ENCODE measurements around the gene STEAP3. TPM values are rescaled to one million over a fixed set of nuclear protein-coding genes. Genes with fewer than 3 reads are reported as not detected.

STEAP3 gene
- total and polyA plus RNA-seq, 8 donors = 1.7 to 43.8 (median 3.1) TPM

DNA sequence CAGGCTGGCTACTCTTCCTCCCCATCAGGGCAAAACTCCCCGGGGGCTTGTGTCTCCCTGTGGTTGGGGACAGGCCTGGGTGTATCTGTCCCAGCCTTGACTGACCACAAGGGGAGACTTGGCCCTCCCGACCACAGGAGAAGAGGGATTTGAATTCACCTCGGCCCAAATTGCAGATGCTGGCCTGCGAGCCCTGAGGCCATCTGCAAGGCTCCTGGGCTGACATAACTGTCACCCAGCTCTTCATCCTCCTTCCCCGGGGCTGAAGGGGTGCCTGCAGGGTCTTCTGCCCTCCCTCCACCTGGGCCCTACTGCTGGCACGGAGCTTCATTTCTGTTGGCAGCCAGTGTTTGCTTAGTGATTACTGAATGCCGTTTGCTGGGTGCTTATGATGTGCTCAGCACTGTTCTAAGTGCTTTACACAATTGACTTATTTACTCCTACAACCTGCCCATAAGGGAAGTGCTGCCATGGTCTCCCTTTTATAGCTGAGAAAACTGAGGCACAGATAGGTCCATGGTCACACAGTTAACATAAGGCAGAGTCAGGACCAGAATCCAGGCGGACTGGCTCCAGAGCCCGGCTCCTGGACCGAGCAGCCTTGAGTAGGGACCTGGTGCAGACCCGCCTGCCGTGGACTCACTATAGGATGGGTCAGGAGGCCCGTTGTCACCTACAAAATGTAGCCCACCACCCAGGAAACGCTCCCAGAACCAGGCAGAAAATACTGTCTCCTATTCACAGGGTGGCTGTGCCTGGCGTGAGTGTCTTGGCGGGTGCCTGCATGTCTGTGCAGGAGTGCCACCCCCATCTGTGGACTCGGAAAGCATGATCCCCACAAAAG lies 18.9 kb downstream of the STEAP3 start:
- Histone ChIP-seq H3K27ac (no peak overlapping the region), H3K4me1 (peaks cover 6 to 7% of the 10 kb centered on the region in 2 donors), H3K9me3 (peaks cover 0 to 2% of the 10 kb centered on the region in 2 donors), H3K36me3 (peaks cover 0 to 24% of the 10 kb centered on the region in 2 donors), H3K27me3 (no peaks in the 10 kb centered on the region), H3K4me3 (no peak overlapping the region)
- intact Hi-C loops (cut with DNase I) = no loop called here
- TF ChIP-seq, protein P1, sequence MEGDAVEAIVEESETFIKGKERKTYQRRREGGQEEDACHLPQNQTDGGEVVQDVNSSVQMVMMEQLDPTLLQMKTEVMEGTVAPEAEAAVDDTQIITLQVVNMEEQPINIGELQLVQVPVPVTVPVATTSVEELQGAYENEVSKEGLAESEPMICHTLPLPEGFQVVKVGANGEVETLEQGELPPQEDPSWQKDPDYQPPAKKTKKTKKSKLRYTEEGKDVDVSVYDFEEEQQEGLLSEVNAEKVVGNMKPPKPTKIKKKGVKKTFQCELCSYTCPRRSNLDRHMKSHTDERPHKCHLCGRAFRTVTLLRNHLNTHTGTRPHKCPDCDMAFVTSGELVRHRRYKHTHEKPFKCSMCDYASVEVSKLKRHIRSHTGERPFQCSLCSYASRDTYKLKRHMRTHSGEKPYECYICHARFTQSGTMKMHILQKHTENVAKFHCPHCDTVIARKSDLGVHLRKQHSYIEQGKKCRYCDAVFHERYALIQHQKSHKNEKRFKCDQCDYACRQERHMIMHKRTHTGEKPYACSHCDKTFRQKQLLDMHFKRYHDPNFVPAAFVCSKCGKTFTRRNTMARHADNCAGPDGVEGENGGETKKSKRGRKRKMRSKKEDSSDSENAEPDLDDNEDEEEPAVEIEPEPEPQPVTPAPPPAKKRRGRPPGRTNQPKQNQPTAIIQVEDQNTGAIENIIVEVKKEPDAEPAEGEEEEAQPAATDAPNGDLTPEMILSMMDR (IDR thresholded peaks at IDR 0.05) = no peak
- ATAC-seq = peak; percentile 69
- DNase-seq = peak in 1 of 4 donors; percentile 27

DNA sequence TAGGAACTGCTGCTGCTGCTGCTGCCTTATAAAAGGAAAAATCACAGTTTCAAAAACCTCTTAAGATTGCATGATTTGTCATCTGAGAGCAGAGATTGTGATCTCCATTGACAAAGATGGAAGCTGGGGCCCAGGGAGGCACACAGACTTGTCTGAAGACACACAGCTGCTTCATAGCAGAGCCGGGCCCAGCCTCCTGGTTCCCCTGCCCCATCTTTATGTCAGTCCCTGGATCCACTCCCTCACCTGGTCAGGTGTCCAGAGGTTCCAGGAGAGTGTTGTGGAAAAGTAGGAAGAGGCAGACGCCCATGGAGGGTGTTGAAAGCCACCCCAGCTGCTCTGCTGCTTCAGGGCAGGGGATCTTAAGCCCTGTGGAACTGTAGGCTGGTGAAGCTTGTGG lies 20.0 kb downstream of the STEAP3 start:
- Histone ChIP-seq H3K36me3 (peaks cover 0 to 36% of the 10 kb centered on the region in 2 donors), H3K4me1 (peaks cover 6 to 7% of the 10 kb centered on the region in 2 donors), H3K4me3 (no peak overlapping the region), H3K27me3 (no peaks in the 10 kb centered on the region), H3K27ac (no peak overlapping the region), H3K9me3 (peaks cover 0 to 2% of the 10 kb centered on the region in 2 donors)
- ATAC-seq (no peak), DNase-seq (peak in 1 of 4 donors; percentile 31)
- TF ChIP-seq, protein P1 (IDR thresholded peaks at IDR 0.05) = no peak
- intact Hi-C loops (cut with DNase I) = no loop called here

GRCh38 chr2:119245076-119245840 lies 21.6 kb downstream of the STEAP3 start:
- intact Hi-C loops (cut with DNase I) = no loop called here
- Histone ChIP-seq H3K9me3 (peaks cover 0 to 2% of the 10 kb centered on the region in 2 donors), H3K27me3 (no peaks in the 10 kb centered on the region), H3K27ac (no peak overlapping the region), H3K4me1 (peaks cover 3 to 5% of the 10 kb centered on the region in 2 donors), H3K36me3 (peaks cover 0 to 52% of the 10 kb centered on the region in 2 donors), H3K4me3 (no peak overlapping the region)
- ATAC-seq = no peak
- DNase-seq = peak in 1 of 4 donors; percentile 24
- TF ChIP-seq, protein P1 (IDR thresholded peaks at IDR 0.05) = no peak

DNA sequence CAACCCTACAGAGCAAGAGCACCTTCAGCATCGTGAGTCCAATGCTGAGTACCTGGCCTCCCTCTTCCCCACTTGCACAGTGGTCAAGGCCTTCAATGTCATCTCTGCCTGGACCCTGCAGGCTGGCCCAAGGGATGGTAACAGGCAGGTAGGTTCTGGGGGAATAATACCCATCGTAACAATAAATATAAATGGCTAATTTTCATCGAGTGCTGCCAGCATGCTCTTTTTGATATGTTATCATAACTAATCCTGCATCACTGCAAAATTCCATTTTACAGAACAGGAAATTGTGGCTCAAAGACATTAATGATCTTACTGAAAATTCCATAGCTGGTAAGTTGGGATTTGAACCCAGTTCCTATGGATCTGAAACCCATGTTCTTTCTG lies 22.2 kb downstream of the STEAP3 start:
- Histone ChIP-seq H3K27me3 (no peaks in the 10 kb centered on the region), H3K4me1 (no peaks in the 10 kb centered on the region), H3K36me3 (peaks cover 0 to 58% of the 10 kb centered on the region in 2 donors), H3K4me3 (no peak overlapping the region), H3K9me3 (peaks cover 0 to 2% of the 10 kb centered on the region in 2 donors), H3K27ac (no peak overlapping the region)
- DNase-seq (no peak), ATAC-seq (no peak)
- TF ChIP-seq, protein P1 (IDR thresholded peaks at IDR 0.05) = no peak
- intact Hi-C loops (cut with DNase I) = no loop called here
